Esophagus muscularis mucosa (tissue), 4 donors: Measurements from ENCODE around the gene TNPO3. TPM values are rescaled to one million over a fixed set of nuclear protein-coding genes. Genes with fewer than 3 reads are reported as not detected.

Source experiments
- DNase-seq: peaks from one replicate; pipeline ENCODE4 v3.0.0-alpha.2; 2017; ENCODE audit errors: extremely low spot score
- H3K27ac ChIP-seq, 4 donors: fragments of 200-600 bp; sonication (generic); replicated peaks in 1 of 4; 1 replicate in 3 of 4; 2 replicates in 1 of 4; pipeline ENCODE4 v1.5.1; 2016 to 2019; ENCODE audit warnings: mild to moderate bottlenecking in 1 of 4
- H3K27me3 ChIP-seq, 4 donors: fragments of 200-600 bp; sonication (generic); one replicate each; pipeline versions ENCODE4 v1.5.1 to v1.6.0; 2016 to 2019
- H3K36me3 ChIP-seq, 4 donors: fragments of 200-600 bp; sonication (generic); one replicate each; pipeline ENCODE4 v1.5.1; 2016 to 2019
- H3K4me1 ChIP-seq, 4 donors: fragments of 200-600 bp; sonication (generic); one replicate each; pipeline ENCODE4 v1.5.1; 2016 to 2019
- H3K4me3 ChIP-seq, 4 donors: fragments of 200-600 bp; sonication (generic); 1 replicate in 2 of 4; 2 replicates in 2 of 4; pipeline ENCODE4 v1.5.1; 2016 to 2019; ENCODE audit warnings: mild to moderate bottlenecking in 4 of 4, moderate library complexity in 1 of 4
- H3K9me3 ChIP-seq, 4 donors: fragments of 200-600 bp; sonication (generic); 1 replicate in 3 of 4; 2 replicates in 1 of 4; pipeline ENCODE4 v1.5.1; 2016 to 2019
- CTCF ChIP-seq, 3 experiments: fragments of 200-600 bp in 2 of 3; fragments of 450-650 bp in 1 of 3; sonication (generic) in 2 of 3; IDR thresholded peaks; one replicate each; pipeline ENCODE4 v1.5.1; 2017 to 2019; ENCODE audit warnings: antibody characterized with exemption in 3 of 3, mild to moderate bottlenecking in 2 of 3, moderate library complexity in 1 of 3
- EP300 ChIP-seq: sonication (generic); formaldehyde crosslinking; IDR thresholded peaks from one replicate; pipeline ENCODE4 v1.6.1; 2017; ENCODE audit warnings: antibody characterized with exemption
- POLR2A ChIP-seq: fragments of 450-650 bp; IDR thresholded peaks from one replicate; pipeline ENCODE4 v1.6.1; 2017; ENCODE audit warnings: antibody characterized with exemption, moderate library complexity, mild to moderate bottlenecking, low read depth
- POLR2AphosphoS5 ChIP-seq, 2 donors: sonication (generic); formaldehyde crosslinking; IDR thresholded peaks; one replicate each; pipeline ENCODE4 v1.6.1; 2017; ENCODE audit warnings: antibody characterized with exemption in 2 of 2
- WGBS: methylation state at CpG from one replicate; pipeline ENCODE4 v1.1.5; 2018; 5-methylcytosine and 5-hydroxymethylcytosine counted together
- intact Hi-C: fragments of 100-400 bp; cut with DNase I; formaldehyde crosslinking; loops from one replicate; pipeline ENCODE4 v1.15.1; 2023
- total RNA-seq, 4 donors: library from RNA; depleted of rRNA; stranded (reverse); fragments of >200 nt; gene quantifications; one replicate each; pipeline versions ENCODE4 v1.1.0 to v1.2.1, GENCODE V29; 2016

The TNPO3 gene
- total RNA-seq, 4 donors from 2014 or later, result 35.7 to 46.2 (median 38.1) TPM

- peak within 1 kb of the TSS; percentile 32 to 57 (median 46) for H3K27ac ChIP-seq
- intact Hi-C loops, result no loop called here
- H3K27me3 ChIP-seq, result peaks cover 0 to 88% (median 13%) of the 10 kb centered on the region in 4 donors
- H3K4me1 ChIP-seq, result peaks cover 11 to 23% (median 20%) of the 10 kb centered on the region in 4 donors
- H3K9me3 ChIP-seq, result no peaks in the 10 kb centered on the region
- no peak for TF ChIP-seq EP300
- TF ChIP-seq POLR2AphosphoS5 (IDR thresholded peaks at IDR 0.05), result no peak
- no peak for TF ChIP-seq POLR2A
- no peak for TF ChIP-seq CTCF (IDR thresholded peaks at IDR 0.05)
- H3K36me3 ChIP-seq, result no peaks in the 10 kb centered on the region
- H3K4me3 ChIP-seq, result peak within 1 kb of the TSS; percentile 57 to 68 (median 60)
- WGBS, result 9% methylated on average over 8 of the region's 83 CpGs
- DNase-seq, result no peak
These were observed 117.0 kb downstream of the TNPO3 start, which contains the start of gene IRF5 for GRCh38 chr7:128937647-128938543. TSS of gene IRF5 (plus strand) at chr7:128937927. CDS start at chr7:128942082, 4,155 bp downstream.

GRCh38 chr7:128937271-128937646, 117.7 kb downstream of the TNPO3 start:
- intact Hi-C loops, result no loop called here
- WGBS, result 62% methylated on average over 17 of the region's 17 CpGs
- H3K9me3 ChIP-seq, result no peaks in the 10 kb centered on the region
- H3K4me1 ChIP-seq, result peaks cover 11 to 26% (median 20%) of the 10 kb centered on the region in 4 donors
- TF ChIP-seq POLR2A (no peak), CTCF (IDR thresholded peaks at IDR 0.05) (no peak), EP300 (no peak), POLR2AphosphoS5 (IDR thresholded peaks at IDR 0.05) (no peak)
- peaks cover 0 to 95% (median 13%) of the 10 kb centered on the region in 4 donors for H3K27me3 ChIP-seq
- peak overlapping the region; percentile 57 to 68 (median 60) for H3K4me3 ChIP-seq
- DNase-seq, result no peak
- no peaks in the 10 kb centered on the region for H3K36me3 ChIP-seq
- H3K27ac ChIP-seq, result peak overlapping the region in 1 of 4 donors; percentile 50

GRCh38 chr7:128936798-128937197, 118.1 kb downstream of the TNPO3 start:
- intact Hi-C loops, result no loop called here
- WGBS, result 93% methylated on average over 4 of the region's 4 CpGs
- H3K9me3 ChIP-seq, result no peaks in the 10 kb centered on the region
- H3K4me3 ChIP-seq, result no peak overlapping the region
- H3K36me3 ChIP-seq, result no peaks in the 10 kb centered on the region
- no peak for TF ChIP-seq EP300
- no peak for TF ChIP-seq POLR2AphosphoS5 (IDR thresholded peaks at IDR 0.05)
- TF ChIP-seq CTCF (IDR thresholded peaks at IDR 0.05), result no peak
- no peak for TF ChIP-seq POLR2A
- peaks cover 11 to 26% (median 20%) of the 10 kb centered on the region in 4 donors for H3K4me1 ChIP-seq
- DNase-seq, result no peak
- H3K27me3 ChIP-seq, result peaks cover 0 to 95% (median 13%) of the 10 kb centered on the region in 4 donors
- H3K27ac ChIP-seq, result no peak overlapping the region

- 34% methylated on average over 6 of the region's 6 CpGs for WGBS
- Histone ChIP-seq H3K4me3 (no peak overlapping the region), H3K36me3 (no peaks in the 10 kb centered on the region), H3K4me1 (peaks cover 11 to 26% (median 20%) of the 10 kb centered on the region in 4 donors), H3K9me3 (no peaks in the 10 kb centered on the region), H3K27me3 (peaks cover 0 to 88% (median 13%) of the 10 kb centered on the region in 4 donors), H3K27ac (peak overlapping the region in 2 of 4 donors; percentile 22 to 31)
- intact Hi-C loops, result no loop called here
- TF ChIP-seq CTCF (IDR thresholded peaks at IDR 0.05) (no peak), POLR2A (no peak), POLR2AphosphoS5 (IDR thresholded peaks at IDR 0.05) (no peak), EP300 (no peak)
- DNase-seq, result no peak
These were observed 119.6 kb downstream of the TNPO3 start for GRCh38 chr7:128935342-128935730.
